Ishikawa (cell line): ENCODE measurements around the gene ABRACL.

Experiments
- CREB1 ChIP-seq: IDR thresholded peaks from 2 replicates; pipeline ENCODE4 v1.6.1; 2012; ENCODE audit warnings: low read depth
- NFIC ChIP-seq: IDR thresholded peaks from 2 replicates; pipeline ENCODE4 v1.6.1; 2012
- TAF1 ChIP-seq: IDR thresholded peaks from 2 replicates; pipeline ENCODE4 v1.6.1; 2012; ENCODE audit warnings: low read depth, mild to moderate bottlenecking
- TEAD4 ChIP-seq: IDR thresholded peaks from 2 replicates; pipeline ENCODE4 v1.6.1; 2012
- ZBTB7A ChIP-seq: IDR thresholded peaks from 2 replicates; pipeline ENCODE4 v1.6.1; 2012; ENCODE audit warnings: low read depth

- no peak for TF ChIP-seq TAF1
- TF ChIP-seq ZBTB7A: no peak
- no peak for TF ChIP-seq NFIC
- TF ChIP-seq TEAD4: no peak
- TF ChIP-seq CREB1: no peak
These were observed 1.1 kb downstream of the ABRACL start for GRCh38 chr6:139029470-139030227.
